ENCODE measurements around the gene BSG. TPM values are rescaled to one million over a fixed set of nuclear protein-coding genes. Genes with fewer than 3 reads are reported as not detected.

The BSG gene
- total RNA-seq, 2 experiments from 2014 or later: 167 to 168 TPM

DNA sequence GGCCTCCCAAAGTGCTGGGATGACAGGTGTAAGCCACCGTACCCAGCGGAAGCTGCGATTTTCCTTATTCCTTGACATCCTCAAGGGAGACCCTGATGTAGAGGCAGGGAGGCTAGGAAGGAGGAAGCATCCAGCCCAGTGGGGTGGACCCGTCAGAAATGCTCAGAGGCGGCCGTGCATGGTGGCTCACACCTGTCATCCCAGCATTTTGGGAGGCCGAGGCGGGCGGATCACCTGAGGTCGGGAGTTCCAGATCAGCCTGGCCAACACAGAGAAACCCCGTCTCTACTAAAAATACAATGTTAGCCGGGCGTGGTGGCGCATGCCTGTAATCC, 17.0 kb upstream of the BSG start:
- Mint-ChIP-seq H3K27me3 (peaks cover 3% of the 10 kb centered on the region), H3K4me1 (no peaks in the 10 kb centered on the region), H3K9me3 (no peaks in the 10 kb centered on the region), H3K27ac (no peak overlapping the region), H3K36me3 (no peaks in the 10 kb centered on the region), H3K4me3 (no peak overlapping the region)
- DNase-seq: no peak

DNA sequence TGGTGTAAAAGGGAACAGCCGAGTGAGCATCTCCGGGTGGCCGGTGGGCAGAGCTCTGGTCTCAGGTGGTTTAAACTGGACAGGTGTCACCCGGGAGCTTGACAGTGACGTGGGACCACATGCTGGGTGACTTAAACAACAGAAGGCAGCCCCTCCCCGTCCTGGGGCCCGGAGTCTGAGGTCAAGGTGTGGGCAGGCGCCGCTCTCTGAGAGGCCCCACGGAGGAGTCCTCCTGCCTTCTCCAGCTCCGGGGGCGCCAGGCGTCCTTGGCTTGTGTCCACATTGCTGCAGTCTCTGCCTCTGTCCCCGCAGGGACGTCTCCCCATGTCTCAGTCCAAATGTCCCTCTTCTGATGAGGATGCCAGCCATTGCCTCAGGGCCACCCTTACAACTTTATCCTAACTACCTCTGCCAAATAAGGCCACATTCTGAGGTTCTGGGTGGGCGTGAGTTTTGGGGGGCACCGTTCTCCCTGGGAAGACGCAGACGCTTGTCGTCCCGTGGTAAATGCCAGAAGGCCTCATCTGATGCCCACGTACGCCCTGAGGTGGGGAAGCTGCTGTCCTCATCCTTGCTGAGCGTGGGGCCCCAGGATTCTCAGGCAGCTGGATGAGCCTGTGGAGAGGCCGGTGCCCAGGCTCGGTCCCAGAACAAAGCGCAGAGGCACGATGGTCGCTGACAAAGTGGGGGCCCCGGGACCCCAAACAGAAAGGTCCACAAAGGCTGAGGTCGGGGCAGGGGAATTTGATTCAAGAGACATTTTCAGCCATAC, 15.6 kb upstream of the BSG start:
- Mint-ChIP-seq H3K27ac (no peak overlapping the region), H3K4me3 (no peak overlapping the region), H3K9me3 (no peaks in the 10 kb centered on the region), H3K36me3 (no peaks in the 10 kb centered on the region), H3K27me3 (peaks cover 3% of the 10 kb centered on the region), H3K4me1 (no peaks in the 10 kb centered on the region)
- no peak for DNase-seq

DNA sequence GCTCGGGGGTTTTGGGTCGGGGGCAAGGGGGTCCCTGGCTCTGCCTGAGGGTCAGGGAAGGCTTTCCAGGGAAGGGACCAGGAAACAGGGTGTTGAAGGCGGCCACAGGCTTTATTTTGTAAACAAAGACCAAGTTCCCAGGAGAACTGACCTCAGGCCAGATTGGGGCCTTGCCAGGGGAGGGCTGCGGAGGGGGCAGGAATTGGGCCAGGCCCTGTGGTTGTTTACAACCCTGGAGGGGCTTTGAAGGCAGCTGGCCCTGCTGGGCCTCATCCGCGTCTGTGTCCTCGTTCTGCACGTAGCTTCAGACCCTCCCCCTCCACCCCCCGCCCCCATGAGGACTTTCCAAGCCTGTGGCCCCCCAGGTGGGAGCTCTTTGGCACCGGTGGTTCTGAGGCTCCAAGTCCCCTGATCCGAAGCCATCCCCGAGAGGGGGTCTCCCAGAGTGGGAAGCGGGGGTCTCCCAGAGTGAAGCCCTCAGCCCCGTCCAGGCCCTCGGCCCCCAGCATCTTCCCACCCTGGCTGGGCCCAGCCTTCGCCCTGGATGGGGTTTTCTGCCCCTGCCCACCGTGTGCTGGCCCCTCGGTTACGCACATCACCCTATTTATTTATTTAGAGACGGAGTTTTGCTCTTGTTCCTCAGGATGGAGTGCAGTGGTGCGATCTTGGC, 13.5 kb upstream of the BSG start:
- Mint-ChIP-seq H3K4me3 (no peak overlapping the region), H3K4me1 (no peaks in the 10 kb centered on the region), H3K9me3 (no peaks in the 10 kb centered on the region), H3K27ac (no peak overlapping the region), H3K27me3 (peaks cover 3% of the 10 kb centered on the region), H3K36me3 (no peaks in the 10 kb centered on the region)
- DNase-seq: no peak

DNA sequence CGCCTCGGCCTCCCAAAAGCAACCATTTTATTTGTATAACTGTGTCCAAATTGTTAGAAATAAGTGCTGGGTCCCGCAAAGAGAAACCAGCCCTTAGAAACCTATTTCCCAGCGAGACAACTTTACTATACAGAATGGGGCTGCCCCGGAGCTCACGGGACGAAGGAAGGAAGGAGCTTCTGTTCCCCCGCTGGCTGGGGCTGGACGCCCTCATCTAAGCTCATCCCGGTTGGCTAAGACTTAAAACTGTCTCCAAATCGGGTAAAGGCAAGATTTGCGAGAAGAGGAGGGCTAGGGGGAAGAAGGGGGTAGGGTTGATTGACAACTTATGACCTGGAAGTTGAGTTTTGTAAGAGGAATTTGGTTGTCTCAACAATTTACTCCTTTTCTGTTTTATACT, 12.3 kb upstream of the BSG start:
- Mint-ChIP-seq H3K4me1 (no peaks in the 10 kb centered on the region), H3K27ac (no peak overlapping the region), H3K27me3 (peaks cover 3% of the 10 kb centered on the region), H3K9me3 (no peaks in the 10 kb centered on the region), H3K36me3 (no peaks in the 10 kb centered on the region), H3K4me3 (no peak overlapping the region)
- DNase-seq: no peak

DNA sequence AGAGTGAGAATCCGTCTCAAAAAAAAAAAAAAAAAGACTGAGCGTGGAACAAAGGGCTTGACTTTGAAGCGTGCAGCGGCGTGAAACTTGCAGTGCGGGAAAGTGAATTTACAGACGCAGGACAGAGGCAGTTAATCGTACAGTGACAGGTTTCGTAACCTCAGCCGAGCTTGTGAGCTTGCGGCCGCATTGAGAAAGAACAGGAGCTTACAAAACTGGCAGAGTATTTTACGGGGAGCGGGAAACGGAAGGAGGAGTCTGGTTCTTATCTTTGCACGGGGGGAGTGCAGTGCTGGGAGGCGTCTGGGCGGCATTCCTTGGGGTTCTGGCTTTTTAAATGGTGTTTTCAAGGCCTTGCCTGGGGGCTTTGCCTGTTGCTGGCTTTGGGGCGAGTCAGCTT, 6.0 kb upstream of the BSG start:
- Mint-ChIP-seq H3K27ac (no peak overlapping the region), H3K27me3 (peaks cover 4% of the 10 kb centered on the region)
- DNase-seq: no peak

DNA sequence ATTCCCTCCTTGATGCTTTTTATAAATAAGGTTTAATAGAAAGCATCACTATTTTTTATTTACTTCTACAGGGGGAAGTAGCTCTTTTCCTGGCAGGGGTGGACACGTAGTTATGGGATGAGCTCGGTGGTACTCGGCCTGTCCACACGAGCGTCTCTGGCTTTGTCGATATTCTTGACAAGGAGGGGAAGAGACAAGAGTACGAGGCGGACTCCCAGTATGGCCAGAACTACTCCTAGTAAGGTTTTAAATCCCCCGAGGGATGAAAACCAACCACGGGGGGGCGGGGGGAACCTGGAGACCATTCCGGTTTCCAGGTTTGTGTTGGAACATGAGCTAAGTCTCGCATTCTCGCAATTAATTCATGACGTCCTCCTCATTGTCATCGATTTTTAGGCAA, 5.6 kb upstream of the BSG start:
- Mint-ChIP-seq H3K36me3 (no peaks in the 10 kb centered on the region), H3K27me3 (peaks cover 4% of the 10 kb centered on the region), H3K27ac (no peak overlapping the region), H3K4me1 (peaks cover 12% of the 10 kb centered on the region), H3K4me3 (no peak overlapping the region), H3K9me3 (no peaks in the 10 kb centered on the region)
- no peak for DNase-seq

More for the DNA sequence above, 6.0 kb upstream of the BSG start:
- H3K36me3 Mint-ChIP-seq: no peaks in the 10 kb centered on the region
- H3K9me3 Mint-ChIP-seq: no peaks in the 10 kb centered on the region
- H3K4me3 Mint-ChIP-seq: no peak overlapping the region
- peaks cover 8% of the 10 kb centered on the region for H3K4me1 Mint-ChIP-seq

DNA sequence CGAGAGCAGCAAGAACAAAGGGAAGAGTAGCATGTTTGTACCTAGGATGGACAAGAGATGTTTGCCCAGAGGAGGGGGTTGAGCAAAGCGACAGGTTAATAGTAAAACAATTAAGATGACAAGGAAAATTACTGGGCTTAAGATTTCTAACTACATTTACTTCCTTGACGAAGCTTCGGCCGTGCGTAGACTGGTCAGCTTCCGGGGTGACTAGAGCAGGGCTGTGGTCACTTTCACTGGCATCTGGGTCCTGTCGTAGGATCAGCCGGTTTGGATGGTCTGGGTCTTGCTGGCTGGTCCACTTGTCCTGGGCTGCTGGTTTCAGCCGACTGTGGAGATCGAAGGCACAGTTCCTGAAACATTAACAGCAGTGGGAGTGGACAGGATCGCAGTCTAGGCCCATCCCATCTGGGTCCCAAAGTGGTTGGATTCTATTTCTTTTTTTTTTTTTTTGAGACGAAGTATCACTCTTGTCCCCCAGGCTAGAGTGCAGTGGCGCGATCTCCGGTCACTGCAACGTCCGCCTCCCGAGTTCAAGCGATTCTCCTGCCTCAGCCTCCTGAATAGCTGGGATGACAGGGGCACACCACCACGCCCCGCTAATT, 5.0 kb upstream of the BSG start:
- Mint-ChIP-seq H3K4me1 (peaks cover 12% of the 10 kb centered on the region), H3K27ac (no peak overlapping the region), H3K27me3 (peaks cover 4% of the 10 kb centered on the region), H3K4me3 (no peak overlapping the region), H3K36me3 (no peaks in the 10 kb centered on the region), H3K9me3 (no peaks in the 10 kb centered on the region)
- DNase-seq: no peak

DNA sequence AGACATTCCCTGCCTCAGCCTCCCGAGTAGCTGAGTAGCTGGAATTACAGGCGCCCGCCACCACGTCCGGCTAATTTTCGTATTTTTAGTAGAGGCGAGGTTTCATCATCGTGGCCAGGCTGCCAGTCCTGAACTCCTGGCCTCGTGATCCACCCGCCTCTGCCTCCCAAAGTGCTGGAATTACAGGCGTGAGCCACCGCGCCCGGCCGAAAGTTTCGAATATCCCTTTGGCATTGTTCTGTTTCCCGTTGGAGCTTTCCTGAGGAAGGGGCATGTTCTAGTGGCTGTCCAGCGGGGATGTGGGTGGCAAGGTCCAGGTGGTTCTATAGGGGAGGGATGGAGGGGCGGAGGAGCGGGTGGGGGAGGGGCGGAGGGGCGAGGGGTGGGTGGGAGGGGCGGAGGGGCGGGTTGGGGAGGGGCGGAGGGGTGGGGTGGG, 2.1 kb upstream of the BSG start:
- DNase-seq: no peak
- no peaks in the 10 kb centered on the region for H3K9me3 Mint-ChIP-seq
- H3K27ac Mint-ChIP-seq: peak overlapping the region; percentile 25
- peaks cover 4% of the 10 kb centered on the region for H3K36me3 Mint-ChIP-seq
- peaks cover 21% of the 10 kb centered on the region for H3K4me1 Mint-ChIP-seq
- H3K4me3 Mint-ChIP-seq: peak overlapping the region; percentile 18
- peaks cover 4% of the 10 kb centered on the region for H3K27me3 Mint-ChIP-seq

DNA sequence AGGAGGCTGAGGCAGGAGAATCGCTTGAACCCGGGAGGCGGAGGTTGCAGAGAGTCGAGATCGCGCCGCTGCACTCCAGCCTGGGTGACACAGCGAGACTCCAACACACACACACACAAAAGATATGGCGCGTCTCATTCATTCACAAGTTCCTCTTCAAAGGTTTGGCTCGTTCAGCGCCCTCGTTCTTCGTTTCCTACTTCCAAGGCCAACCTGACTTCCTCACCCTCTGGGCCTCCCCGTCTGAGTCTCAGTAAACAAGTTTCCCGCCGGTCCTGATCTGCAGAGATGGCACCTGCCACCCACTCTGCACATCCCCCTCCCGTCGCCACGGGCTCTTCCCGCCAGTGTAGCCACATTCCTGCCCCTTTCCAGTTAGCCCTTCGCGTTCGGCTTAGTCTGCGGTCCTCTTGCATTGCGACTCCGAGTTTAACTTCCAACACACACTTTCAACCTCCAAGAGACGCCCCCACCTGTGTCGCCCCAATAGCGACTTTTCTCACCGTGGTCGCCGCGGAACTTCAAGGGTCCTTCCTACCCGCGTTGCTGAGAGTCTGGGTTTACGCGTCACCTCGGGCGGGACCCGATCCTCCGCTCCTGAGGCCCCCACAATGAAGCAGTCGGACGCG, 1.3 kb upstream of the BSG start:
- H3K27ac Mint-ChIP-seq: peak overlapping the region; percentile 94
- peaks cover 4% of the 10 kb centered on the region for H3K27me3 Mint-ChIP-seq
- H3K36me3 Mint-ChIP-seq: peaks cover 4% of the 10 kb centered on the region
- peak; percentile 57 for DNase-seq
- peaks cover 21% of the 10 kb centered on the region for H3K4me1 Mint-ChIP-seq
- H3K9me3 Mint-ChIP-seq: no peaks in the 10 kb centered on the region
- H3K4me3 Mint-ChIP-seq: peak overlapping the region; percentile 92

DNA sequence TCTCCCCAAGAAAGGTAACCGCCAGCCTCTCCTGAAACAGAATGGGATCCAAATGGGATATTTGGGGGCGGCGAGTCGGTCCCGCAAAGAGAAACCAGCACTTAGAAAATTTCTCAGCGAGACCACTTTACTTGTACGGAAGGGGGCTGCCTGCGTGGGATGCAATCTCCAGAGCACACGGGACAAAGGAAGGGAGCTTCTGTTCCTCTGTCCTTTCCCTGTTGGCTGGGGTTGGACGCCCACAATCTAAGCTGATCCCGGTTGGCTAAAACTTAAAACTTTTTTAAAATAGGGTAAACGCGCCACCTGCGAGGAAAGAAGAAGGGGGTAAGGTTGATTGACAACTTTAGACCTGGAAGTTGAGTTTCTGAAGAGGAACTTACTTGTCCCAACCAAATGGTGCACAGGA, 826 bp upstream of the BSG start:
- Mint-ChIP-seq H3K36me3 (peaks cover 4% of the 10 kb centered on the region), H3K4me3 (peak overlapping the region; percentile 92), H3K27ac (peak overlapping the region; percentile 94), H3K9me3 (no peaks in the 10 kb centered on the region), H3K4me1 (peaks cover 21% of the 10 kb centered on the region), H3K27me3 (peaks cover 4% of the 10 kb centered on the region)
- no peak for DNase-seq

DNA sequence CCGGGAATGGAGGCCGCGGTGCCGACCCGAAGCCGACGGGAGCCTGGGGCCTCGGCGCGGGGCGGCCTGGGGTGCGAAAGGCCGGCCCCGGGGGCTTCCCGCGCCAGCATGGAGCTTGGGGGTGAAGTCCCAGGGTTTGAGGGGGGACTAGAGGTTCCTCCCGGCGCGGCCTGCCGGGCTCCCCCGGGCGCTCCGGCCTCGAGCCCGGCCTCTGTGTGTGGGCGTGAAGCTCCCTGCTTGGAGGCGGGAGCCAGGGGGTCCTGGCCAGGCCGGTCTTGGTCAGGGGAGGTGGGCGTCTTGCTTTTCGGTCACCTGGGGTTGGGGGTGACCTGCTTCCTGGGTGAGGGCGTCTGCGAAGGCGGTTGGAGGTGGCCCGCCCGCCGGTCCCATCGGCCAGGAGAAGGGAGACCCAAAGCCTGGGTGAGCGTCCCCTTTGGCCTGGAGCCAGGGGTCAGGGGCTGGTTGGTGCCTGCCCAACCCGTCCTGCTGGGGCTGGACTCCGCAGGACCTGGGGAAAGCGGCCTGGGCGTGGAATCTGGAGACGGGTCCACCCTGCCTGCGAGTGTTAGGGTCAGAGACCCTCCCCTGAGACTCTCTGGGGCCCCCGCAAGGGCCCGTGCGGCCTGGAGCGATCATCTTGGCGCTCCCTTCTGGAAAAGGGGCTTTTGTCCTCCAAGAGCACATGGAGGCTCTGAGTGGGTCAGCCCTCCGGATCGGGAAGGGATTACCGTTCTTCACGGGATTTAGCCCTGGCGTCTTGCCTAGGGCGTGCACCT, 535 bp downstream of the BSG start:
- Mint-ChIP-seq H3K4me1 (peaks cover 21% of the 10 kb centered on the region), H3K27me3 (peaks cover 4% of the 10 kb centered on the region), H3K4me3 (peak overlapping the region; percentile 88), H3K36me3 (peaks cover 4% of the 10 kb centered on the region), H3K9me3 (no peaks in the 10 kb centered on the region), H3K27ac (peak overlapping the region; percentile 85)
- no peak for DNase-seq

DNA sequence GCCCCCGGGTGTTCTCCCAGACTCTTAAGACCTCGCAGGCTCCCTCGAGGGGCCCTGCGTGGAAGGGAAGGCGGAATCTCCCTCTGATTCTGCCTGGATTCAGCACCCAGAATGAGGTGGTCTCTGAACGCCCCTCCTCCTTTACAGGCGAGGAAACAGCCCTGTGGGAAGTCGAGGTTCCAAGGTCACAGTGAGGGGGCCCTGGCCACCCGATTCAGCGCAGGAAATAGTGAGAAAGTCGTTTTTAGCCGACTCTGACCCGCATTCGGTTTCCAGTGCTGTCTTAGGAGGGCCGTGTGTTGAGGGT, 1.1 kb downstream of the BSG start:
- H3K4me3 Mint-ChIP-seq: peak overlapping the region; percentile 88
- peaks cover 4% of the 10 kb centered on the region for H3K36me3 Mint-ChIP-seq
- H3K27ac Mint-ChIP-seq: peak overlapping the region; percentile 54
- H3K4me1 Mint-ChIP-seq: peaks cover 21% of the 10 kb centered on the region
- no peaks in the 10 kb centered on the region for H3K9me3 Mint-ChIP-seq
- no peak for DNase-seq
- H3K27me3 Mint-ChIP-seq: peaks cover 4% of the 10 kb centered on the region

DNA sequence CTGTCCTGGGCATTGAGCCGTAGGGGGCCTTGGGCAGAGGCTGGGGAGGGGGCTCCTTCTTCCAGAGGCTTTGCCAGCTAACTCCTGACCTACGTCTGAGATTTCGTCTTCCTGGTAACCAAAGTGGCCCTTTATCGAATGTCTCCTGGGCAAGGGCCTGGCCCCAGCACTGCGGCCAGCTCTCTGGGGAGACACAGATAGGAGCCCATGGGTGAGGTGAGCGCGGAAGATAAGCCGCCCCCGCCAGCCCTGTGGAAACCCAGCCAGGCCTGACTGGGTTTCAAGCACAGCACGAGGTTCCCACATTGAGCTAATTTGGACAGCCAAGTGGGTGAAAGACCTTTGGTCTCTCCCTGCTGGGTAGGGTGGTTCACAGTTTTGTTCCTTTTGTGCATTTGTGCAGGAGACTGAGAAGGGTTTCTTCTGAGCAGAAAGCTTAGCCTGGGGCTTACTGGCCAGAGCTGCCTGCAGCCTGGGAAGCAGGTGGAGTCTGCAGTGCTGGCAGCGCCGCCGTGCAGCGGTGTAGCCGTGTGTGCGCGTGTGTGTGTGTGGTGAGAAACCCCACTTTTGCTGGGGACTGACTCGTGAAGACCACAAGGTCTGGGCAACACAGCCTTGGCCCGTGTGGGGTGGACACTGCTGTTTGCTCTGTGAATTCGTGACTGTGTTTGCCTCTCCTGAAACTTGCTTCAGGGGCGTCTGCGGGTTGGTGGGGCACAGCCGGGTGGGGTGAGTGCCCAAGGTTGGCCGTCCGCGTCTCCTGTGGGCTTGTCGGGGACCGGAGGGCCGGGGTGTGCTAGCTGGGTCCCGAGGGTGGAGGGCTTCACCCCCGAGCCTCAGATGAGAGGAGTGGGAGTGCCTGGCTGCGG, 2.5 kb downstream of the BSG start:
- Mint-ChIP-seq H3K9me3 (no peaks in the 10 kb centered on the region), H3K4me3 (peak overlapping the region; percentile 88), H3K36me3 (peaks cover 5% of the 10 kb centered on the region), H3K27ac (no peak overlapping the region), H3K4me1 (peaks cover 19% of the 10 kb centered on the region), H3K27me3 (peaks cover 4% of the 10 kb centered on the region)
- DNase-seq: no peak

All from activated naive CD8-positive, alpha-beta T cell treated with anti-CD3 and anti-CD28 coated beads for 36 hours (primary cell).